Astrocyte of the spinal cord (primary cell): ENCODE measurements around the gene GGCT.
"Not testable (repeated sequence)": the region's sequence is repeated elsewhere in the genome, so short reads cannot be mapped to it uniquely, and the experiment has no call there.

Experiments
- DNase-seq: peaks from one replicate; pipeline ENCODE4 v3.0.0; 2011; ENCODE audit warnings: low read depth, low spot score
- H3K4me3 ChIP-seq: 2 replicates; pipeline ENCODE4 v1.5.1; 2011; ENCODE audit warnings: low read depth, mild to moderate bottlenecking, low read length, moderate library complexity
- in situ Hi-C: cut with HindIII; loops from 2 replicates; pipeline ENCODE4 v1.10.0; 2017; ENCODE audit warnings: low sequenced_read_pairs
- TF ChIP-seq, protein P1 (sequence below): IDR thresholded peaks from 2 replicates; pipeline ENCODE4 v1.5.1; 2012; ENCODE audit warnings: low read depth, mild to moderate bottlenecking, low read length, inconsistent platforms

Gene GGCT

DNA sequence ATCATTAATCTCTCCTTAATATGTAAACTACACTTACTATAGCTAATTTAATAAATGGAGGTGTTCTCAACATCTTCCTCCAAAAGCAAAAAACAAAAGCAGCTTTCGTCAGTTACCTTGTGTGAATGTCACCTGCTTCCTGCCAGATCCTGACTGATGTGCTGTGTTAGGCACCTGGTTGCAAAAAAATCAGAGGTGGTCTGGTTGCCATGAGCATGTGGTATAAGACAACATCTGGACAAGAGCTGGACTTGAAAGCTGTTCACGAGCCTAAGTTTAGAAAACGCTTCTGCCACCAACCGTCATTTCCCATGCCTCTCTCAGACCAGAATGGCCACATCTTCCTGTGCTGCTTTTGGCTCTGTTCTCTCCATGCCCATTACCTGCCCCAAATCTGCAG is 42.0 kb upstream of the GGCT start:
- TF ChIP-seq, protein P1, sequence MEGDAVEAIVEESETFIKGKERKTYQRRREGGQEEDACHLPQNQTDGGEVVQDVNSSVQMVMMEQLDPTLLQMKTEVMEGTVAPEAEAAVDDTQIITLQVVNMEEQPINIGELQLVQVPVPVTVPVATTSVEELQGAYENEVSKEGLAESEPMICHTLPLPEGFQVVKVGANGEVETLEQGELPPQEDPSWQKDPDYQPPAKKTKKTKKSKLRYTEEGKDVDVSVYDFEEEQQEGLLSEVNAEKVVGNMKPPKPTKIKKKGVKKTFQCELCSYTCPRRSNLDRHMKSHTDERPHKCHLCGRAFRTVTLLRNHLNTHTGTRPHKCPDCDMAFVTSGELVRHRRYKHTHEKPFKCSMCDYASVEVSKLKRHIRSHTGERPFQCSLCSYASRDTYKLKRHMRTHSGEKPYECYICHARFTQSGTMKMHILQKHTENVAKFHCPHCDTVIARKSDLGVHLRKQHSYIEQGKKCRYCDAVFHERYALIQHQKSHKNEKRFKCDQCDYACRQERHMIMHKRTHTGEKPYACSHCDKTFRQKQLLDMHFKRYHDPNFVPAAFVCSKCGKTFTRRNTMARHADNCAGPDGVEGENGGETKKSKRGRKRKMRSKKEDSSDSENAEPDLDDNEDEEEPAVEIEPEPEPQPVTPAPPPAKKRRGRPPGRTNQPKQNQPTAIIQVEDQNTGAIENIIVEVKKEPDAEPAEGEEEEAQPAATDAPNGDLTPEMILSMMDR = no peak
- H3K4me3 ChIP-seq = no peak overlapping the region
- in situ Hi-C loops = no loop called here
- DNase-seq = no peak

DNA sequence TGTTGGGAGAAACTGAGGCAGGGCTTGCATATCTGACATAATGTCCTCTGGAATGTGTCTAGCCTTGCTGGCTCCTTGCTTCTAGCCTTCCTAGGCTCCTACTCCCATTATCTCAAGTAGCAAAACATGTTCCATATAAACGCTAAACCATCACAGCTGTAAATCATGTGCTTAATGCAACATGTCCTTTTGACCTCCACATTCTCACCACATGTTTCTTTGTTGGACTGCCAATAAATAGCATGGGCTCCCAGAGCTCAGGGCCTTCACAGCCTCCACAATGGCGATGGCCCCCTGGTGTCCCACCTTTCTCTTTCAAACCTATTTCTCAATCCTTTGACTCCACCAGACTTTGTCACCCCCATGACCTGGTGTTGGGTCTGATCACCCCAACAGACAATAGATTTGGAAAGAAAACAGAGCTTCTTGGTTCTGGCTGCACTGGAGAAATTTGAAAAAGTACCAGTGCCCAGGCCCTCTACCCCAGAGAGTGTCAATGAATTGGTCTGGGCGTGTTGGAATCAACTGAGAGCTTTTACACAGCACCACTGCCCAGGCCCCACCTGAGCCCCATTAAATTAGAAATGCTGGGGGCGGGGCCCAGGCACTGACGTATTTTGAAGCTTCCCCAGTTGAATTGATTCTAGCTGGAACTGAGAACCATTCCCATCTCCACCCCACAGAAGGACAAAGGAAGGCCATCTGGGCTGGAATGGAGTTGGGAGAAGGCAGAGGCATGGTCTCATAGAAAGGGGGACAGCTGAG is 41.3 kb upstream of the GGCT start:
- in situ Hi-C loops = no loop called here
- H3K4me3 ChIP-seq = no peak overlapping the region
- DNase-seq = peak; percentile 19
- TF ChIP-seq, protein P1 = no peak

DNA sequence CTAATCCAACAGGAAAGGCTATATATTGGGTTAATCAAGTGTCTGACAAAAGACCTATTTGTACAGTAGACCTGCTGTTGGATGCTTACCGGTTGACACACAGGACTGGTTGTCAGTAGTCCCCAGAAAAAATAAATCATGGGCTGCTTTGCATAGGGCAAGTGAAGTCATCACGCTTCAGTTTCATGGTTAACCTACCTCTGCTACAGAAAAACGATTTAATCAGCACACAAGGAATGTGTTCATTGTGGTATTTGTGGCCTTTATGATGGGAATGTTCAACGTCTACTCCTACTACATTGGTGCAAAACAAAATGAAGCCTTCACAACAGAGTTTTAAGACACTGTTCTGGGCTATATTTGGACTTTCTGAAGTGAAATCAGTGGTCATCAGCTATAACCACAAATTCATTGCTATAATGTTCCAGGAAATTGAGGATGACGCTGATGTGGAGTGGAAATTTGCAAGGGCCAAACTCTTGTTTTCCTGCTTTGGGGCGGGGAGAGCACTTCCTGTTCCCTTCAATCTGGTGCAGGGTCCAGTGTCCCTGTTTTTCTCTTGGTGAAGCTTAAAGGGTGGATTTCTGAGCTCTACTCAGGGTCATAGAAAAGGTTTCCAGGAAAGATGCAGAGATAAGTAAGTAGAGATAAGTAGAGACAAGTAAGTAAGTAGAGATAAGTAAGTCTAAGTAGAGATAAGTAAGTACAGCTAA is 39.3 kb upstream of the GGCT start:
- TF ChIP-seq, protein P1 = no peak
- in situ Hi-C loops = no loop called here
- DNase-seq = peak; percentile 75
- no peak overlapping the region for H3K4me3 ChIP-seq

DNA sequence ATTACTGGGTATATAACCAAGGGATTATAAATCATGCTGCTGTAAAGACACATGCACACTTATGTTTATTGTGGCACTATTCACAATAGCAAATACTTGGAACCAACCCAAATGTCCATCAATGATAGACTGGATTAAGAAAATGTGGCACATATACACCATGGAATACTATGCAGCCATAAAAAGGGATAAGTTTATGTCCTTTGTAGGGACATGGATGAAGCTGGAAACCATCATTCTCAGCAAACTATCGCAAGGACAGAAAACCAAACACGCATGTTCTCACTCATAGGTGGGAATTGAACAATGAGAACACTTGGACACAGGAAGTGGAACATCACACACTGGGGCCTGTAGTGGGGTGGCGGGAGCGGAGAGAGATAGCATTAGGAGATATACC is 38.5 kb upstream of the GGCT start:
- H3K4me3 ChIP-seq, in situ Hi-C loops, DNase-seq: not testable (repeated sequence)

DNA sequence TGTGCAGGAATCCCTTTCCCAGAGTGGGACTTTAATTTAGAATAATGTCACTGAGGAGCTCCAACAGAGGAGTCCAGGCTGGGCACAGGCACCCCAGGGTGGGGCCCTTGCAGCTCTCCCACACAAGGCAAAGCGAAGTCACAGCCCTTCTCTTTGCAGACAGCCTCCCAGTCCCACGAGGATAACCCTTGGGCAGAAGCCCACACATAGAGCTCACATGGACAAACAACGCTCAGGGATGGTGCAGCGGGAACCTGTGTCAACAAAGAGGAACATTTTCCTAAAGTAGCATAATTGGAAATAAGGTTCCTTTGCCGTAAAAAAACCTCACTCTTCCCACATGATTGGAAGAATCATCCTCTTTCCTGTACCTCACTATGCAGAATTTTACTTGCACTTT is 29.3 kb upstream of the GGCT start:
- DNase-seq = no peak
- H3K4me3 ChIP-seq = no peak overlapping the region
- TF ChIP-seq, protein P1 = no peak
- in situ Hi-C loops = no loop called here

DNA sequence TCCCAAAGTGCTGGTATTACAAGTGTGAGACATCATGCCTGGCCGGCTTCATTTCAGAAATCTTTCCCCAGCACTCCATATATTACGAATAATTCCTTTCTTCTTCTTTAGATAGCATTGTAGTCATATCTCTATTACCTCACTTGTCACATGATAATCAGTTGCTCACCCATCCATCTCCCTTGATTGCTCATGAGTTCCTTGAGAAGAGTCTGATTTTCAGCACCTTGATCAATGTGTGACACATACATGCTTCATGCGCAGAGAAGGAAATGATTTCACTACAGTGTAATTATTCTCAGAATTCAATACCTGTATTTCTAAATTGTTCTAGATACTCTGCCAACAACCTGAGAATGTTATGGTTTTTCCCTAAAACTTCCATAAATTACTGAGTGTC is 26.7 kb upstream of the GGCT start:
- TF ChIP-seq, protein P1 = no peak
- no peak for DNase-seq
- in situ Hi-C loops = no loop called here
- no peak overlapping the region for H3K4me3 ChIP-seq

DNA sequence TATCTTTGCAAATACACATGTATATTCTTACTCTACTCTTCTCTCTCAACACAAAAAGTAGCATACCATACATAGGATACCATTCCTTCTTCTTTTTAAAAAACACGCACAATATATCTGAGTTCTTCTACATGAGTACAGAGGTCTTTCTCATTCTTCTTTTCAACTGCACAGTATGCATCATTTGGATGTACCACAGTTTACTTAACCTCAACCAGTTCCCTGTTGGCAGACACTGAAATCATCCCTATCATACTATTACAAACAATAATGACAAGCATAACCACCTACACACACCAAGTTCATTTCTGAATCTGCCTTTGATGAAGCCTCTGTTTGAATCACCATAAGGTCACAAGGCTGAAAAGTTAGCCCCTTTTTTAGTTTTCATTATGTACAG is 25.7 kb upstream of the GGCT start:
- DNase-seq = no peak
- in situ Hi-C loops = no loop called here
- no peak overlapping the region for H3K4me3 ChIP-seq
- TF ChIP-seq, protein P1 = no peak
